Measurements from ENCODE around the gene KLK7.

Gene KLK7

GRCh38 chr19:51015691-51016267, 32.1 kb upstream of the KLK7 start:
- no peak for TF ChIP-seq POU2F2 (IDR thresholded peaks at IDR 0.05; ENCODE audit: low read depth, low read length)
- no peak for TF ChIP-seq TAF1 (IDR thresholded peaks at IDR 0.05; ENCODE audit: low read depth, low read length)
- no peak for TF ChIP-seq POLR2AphosphoS5 (IDR thresholded peaks at IDR 0.05; ENCODE audit: low read depth, low read length)
- TF ChIP-seq SPI1 (IDR thresholded peaks at IDR 0.05; ENCODE audit: low read depth, low read length), result no peak
- no peak for TF ChIP-seq POLR2A (IDR thresholded peaks at IDR 0.05; ENCODE audit: low read depth, low read length)
- no peak for TF ChIP-seq PAX5 (IDR thresholded peaks at IDR 0.05; ENCODE audit: insufficient read depth, low read length, severe bottlenecking)
- FAIRE-seq (no peak), DNase-seq (ENCODE audit: insufficient read length, low spot score) (no peak)

GRCh38 chr19:51014242-51014641, 30.5 kb upstream of the KLK7 start:
- no peak for DNase-seq (ENCODE audit: insufficient read length, low spot score)
- TF ChIP-seq PAX5 (IDR thresholded peaks at IDR 0.05; ENCODE audit: insufficient read depth, low read length, severe bottlenecking) (no peak), POLR2A (IDR thresholded peaks at IDR 0.05; ENCODE audit: low read depth, low read length) (no peak), TAF1 (IDR thresholded peaks at IDR 0.05; ENCODE audit: low read depth, low read length) (no peak), POU2F2 (IDR thresholded peaks at IDR 0.05; ENCODE audit: low read depth, low read length) (no peak), SPI1 (IDR thresholded peaks at IDR 0.05; ENCODE audit: low read depth, low read length) (no peak), POLR2AphosphoS5 (IDR thresholded peaks at IDR 0.05; ENCODE audit: low read depth, low read length) (no peak)
- FAIRE-seq, result no peak

GRCh38 chr19:51012661-51013190, 29.0 kb upstream of the KLK7 start:
- TF ChIP-seq POLR2A (IDR thresholded peaks at IDR 0.05; ENCODE audit: low read depth, low read length) (no peak), POU2F2 (IDR thresholded peaks at IDR 0.05; ENCODE audit: low read depth, low read length) (no peak), TAF1 (IDR thresholded peaks at IDR 0.05; ENCODE audit: low read depth, low read length) (no peak), POLR2AphosphoS5 (IDR thresholded peaks at IDR 0.05; ENCODE audit: low read depth, low read length) (no peak), SPI1 (IDR thresholded peaks at IDR 0.05; ENCODE audit: low read depth, low read length) (no peak), PAX5 (IDR thresholded peaks at IDR 0.05; ENCODE audit: insufficient read depth, low read length, severe bottlenecking) (no peak)
- no peak for FAIRE-seq
- DNase-seq (ENCODE audit: insufficient read length, low spot score), result no peak

- no peak for DNase-seq (ENCODE audit: insufficient read length, low spot score)
- no peak for FAIRE-seq
- no peak for TF ChIP-seq SPI1 (IDR thresholded peaks at IDR 0.05; ENCODE audit: low read depth, low read length)
- no peak for TF ChIP-seq PAX5 (IDR thresholded peaks at IDR 0.05; ENCODE audit: insufficient read depth, low read length, severe bottlenecking)
- no peak for TF ChIP-seq POLR2AphosphoS5 (IDR thresholded peaks at IDR 0.05; ENCODE audit: low read depth, low read length)
- no peak for TF ChIP-seq POU2F2 (IDR thresholded peaks at IDR 0.05; ENCODE audit: low read depth, low read length)
- no peak for TF ChIP-seq TAF1 (IDR thresholded peaks at IDR 0.05; ENCODE audit: low read depth, low read length)
These were observed 26.5 kb upstream of the KLK7 start for GRCh38 chr19:51010066-51010795.

GRCh38 chr19:51009061-51009891, 25.6 kb upstream of the KLK7 start:
- no peak for TF ChIP-seq SPI1 (IDR thresholded peaks at IDR 0.05; ENCODE audit: low read depth, low read length)
- DNase-seq (ENCODE audit: insufficient read length, low spot score) (no peak), FAIRE-seq (no peak)

GRCh38 chr19:51007488-51007887, 23.8 kb upstream of the KLK7 start:
- DNase-seq (ENCODE audit: insufficient read length, low spot score) (no peak), FAIRE-seq (no peak)
- TF ChIP-seq POLR2A (IDR thresholded peaks at IDR 0.05; ENCODE audit: low read depth, low read length) (no peak), TAF1 (IDR thresholded peaks at IDR 0.05; ENCODE audit: low read depth, low read length) (no peak), POLR2AphosphoS5 (IDR thresholded peaks at IDR 0.05; ENCODE audit: low read depth, low read length) (no peak), SPI1 (IDR thresholded peaks at IDR 0.05; ENCODE audit: low read depth, low read length) (no peak), POU2F2 (IDR thresholded peaks at IDR 0.05; ENCODE audit: low read depth, low read length) (no peak)

- FAIRE-seq (no peak), DNase-seq (ENCODE audit: insufficient read length, low spot score) (no peak)
- TF ChIP-seq POLR2AphosphoS5 (IDR thresholded peaks at IDR 0.05; ENCODE audit: low read depth, low read length) (no peak), POU2F2 (IDR thresholded peaks at IDR 0.05; ENCODE audit: low read depth, low read length) (no peak)
These were observed 22.7 kb upstream of the KLK7 start for GRCh38 chr19:51006406-51006805.

- no peak for DNase-seq (ENCODE audit: insufficient read length, low spot score)
- no peak for TF ChIP-seq POLR2A (IDR thresholded peaks at IDR 0.05; ENCODE audit: low read depth, low read length)
- no peak for FAIRE-seq
These were observed 21.5 kb upstream of the KLK7 start for GRCh38 chr19:51005248-51005647.

- TF ChIP-seq POLR2AphosphoS5 (IDR thresholded peaks at IDR 0.05; ENCODE audit: low read depth, low read length) (no peak), TAF1 (IDR thresholded peaks at IDR 0.05; ENCODE audit: low read depth, low read length) (no peak), PAX5 (IDR thresholded peaks at IDR 0.05; ENCODE audit: insufficient read depth, low read length, severe bottlenecking) (no peak), POLR2A (IDR thresholded peaks at IDR 0.05; ENCODE audit: low read depth, low read length) (no peak), POU2F2 (IDR thresholded peaks at IDR 0.05; ENCODE audit: low read depth, low read length) (no peak), SPI1 (IDR thresholded peaks at IDR 0.05; ENCODE audit: low read depth, low read length) (no peak)
- no peak for DNase-seq (ENCODE audit: insufficient read length, low spot score)
These were observed 19.6 kb upstream of the KLK7 start for GRCh38 chr19:51003316-51003715.

More at GRCh38 chr19:51003316-51003715, 19.6 kb upstream of the KLK7 start:
- no peak for FAIRE-seq
